Measurements from ENCODE around the gene VWA8.
"Not testable (repeated sequence)": the region's sequence is repeated elsewhere in the genome, so short reads cannot be mapped to it uniquely, and the experiment has no call there.

VWA8 gene

GRCh38 chr13:41639237-41639904 lies 321.5 kb downstream of the VWA8 start:
- DNase-seq, result no peak

DNA sequence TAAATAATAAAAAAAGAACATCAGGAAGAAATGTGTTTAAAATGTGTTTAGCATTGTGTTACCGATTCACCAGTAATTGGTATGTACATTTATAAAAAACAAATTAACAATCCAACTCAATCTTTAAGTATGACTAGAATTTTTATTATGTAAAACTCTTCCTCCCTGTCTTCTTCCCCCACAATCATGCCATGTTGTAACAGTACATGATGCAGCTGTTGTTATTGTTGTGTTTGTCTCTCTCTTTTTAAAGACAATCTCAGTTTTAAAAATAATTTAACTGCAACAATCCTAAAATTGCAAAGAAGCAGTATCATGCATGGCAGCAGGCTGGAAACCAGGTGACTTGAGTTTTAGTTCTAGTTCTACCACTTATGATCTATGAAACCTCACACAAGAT lies 323.3 kb downstream of the VWA8 start:
- DNase-seq, result no peak

DNA sequence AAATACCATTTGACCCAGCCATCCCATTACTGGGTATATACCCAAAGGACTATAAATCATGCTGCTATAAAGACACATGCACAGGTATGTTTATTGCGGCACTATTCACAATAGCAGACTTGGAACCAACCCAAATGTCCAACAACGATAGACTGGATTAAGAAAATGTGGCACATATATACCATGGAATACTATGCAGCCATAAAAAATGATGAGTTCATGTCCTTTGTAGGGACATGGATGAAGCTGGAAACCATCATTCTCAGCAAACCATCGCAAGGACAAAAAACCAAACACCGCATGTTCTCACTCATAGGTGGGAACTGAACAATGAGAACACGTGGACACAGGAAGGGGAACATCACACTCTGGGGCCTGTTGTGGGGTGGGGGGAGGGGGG lies 323.9 kb downstream of the VWA8 start:
- not testable (repeated sequence) for DNase-seq

- DNase-seq, result not testable (repeated sequence)
Observed at GRCh38 chr13:41636590-41636989, 324.3 kb downstream of the VWA8 start.

DNA sequence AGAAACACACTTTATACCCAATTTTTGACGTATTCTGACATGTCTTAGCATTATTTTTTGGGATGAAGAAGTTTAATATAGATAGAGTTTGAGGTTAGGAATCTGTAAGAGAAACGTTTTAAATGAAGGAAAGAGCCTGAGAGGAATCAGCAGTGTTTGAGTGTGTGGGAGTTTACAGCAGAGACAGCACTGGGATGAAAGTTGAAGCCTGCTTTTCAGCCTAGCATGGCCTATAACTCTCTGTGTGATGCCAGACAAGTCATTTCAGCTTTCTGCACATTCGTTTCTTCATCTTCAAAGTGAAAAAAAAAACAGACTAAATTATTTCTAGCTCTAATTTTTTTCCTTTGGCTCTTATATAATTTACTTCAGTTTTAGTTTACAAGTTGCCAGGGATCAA lies 326.5 kb downstream of the VWA8 start:
- no peak for DNase-seq

GRCh38 chr13:41633776-41634175 lies 327.1 kb downstream of the VWA8 start:
- DNase-seq, result no peak

DNA sequence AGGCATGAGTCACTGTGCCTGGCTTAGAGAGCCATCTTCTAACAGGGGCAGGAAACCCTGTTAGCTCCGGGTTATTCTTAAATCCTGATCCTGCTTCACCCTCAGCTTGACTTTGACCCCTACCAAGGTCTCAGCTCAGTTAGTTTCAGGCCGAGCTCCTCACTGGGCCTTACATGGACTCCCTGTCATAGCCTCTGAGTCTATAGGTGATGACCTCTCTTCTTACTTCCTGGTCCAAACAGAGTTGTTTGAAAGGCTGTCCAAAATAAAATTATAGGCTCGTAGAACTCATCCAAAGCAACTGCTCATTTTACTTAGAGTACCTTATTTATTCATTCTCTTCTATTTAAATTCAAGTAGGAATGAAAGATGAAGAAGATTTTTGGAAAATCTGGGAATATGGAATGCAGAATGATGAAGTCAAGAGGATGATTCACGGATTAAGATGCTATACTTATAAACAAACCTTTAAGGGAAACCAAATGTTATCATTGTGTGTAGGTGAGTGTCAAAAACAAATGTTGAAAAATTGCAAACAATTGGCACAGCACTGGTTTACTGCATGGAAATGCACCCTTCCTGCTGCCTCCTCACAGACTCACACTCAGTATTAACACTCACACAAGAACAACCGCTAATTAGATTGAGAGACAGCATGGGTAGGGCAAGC lies 329.5 kb downstream of the VWA8 start:
- no peak for DNase-seq

GRCh38 chr13:41627425-41627824 lies 333.5 kb downstream of the VWA8 start:
- no peak for DNase-seq

DNA sequence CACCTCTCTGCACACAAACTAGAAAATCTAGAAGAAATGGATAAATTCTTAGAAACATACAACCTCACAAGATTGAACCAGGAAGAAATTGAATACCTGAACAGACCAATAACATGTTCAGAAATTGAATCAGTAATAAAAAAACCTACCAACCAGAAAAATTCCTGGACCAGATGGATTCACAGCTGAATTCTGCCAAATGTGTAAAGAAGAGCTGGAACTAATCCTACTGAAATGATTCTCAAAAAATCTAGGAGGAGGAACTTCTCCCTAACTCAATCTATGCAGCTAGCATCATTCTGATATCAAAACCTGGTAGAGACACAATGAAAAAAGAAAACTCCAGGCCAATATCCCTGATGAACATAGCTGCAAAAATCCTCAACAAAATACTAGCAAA lies 336.9 kb downstream of the VWA8 start:
- DNase-seq, result no peak

DNA sequence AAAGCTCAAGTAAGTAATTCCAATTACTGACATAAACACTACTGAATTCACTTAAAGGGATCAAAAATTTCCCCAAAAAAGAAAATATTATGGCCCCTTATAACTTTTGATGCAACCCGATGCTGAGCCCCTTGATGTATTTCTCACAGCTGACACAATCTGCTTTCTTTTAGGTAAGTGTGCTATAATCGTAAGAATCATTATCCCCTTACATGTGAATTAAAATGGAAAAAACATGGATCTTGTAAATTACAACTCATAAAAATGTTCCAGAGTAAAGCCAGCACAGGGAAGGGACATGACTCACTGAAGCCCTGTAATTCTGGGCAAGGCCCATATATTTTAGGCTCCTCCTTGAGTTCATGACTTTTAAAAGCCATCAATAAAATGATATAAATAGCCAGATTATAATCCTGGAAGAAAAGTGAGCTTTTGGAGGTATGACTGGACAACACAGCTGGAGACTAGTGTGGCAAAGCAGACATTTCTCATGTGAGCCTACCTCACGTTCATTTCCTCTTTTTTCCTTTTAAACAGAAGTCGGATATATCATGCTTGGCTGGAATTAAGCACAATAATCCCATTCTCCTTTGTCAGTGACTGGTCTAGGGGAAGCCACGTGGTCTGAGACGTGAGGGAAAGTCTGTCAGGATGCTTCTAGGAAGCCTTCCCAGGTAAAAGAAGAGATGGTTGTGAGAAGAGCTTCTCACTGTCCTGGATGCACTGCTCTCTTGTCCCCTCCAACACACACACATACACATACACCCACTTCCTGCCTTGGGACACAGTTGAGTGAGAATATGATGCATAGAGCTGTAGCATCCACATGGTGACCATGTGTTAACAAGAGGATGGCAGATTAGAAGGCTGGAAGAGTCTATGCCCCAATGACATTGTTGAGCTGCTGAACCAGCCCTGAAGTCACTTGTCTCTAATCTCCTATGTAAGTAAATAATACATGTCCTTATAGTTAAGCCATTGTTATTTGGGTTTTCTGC lies 338.2 kb downstream of the VWA8 start:
- no peak for DNase-seq

- no peak for DNase-seq
Observed at GRCh38 chr13:41621716-41622431, 339.0 kb downstream of the VWA8 start.

DNA sequence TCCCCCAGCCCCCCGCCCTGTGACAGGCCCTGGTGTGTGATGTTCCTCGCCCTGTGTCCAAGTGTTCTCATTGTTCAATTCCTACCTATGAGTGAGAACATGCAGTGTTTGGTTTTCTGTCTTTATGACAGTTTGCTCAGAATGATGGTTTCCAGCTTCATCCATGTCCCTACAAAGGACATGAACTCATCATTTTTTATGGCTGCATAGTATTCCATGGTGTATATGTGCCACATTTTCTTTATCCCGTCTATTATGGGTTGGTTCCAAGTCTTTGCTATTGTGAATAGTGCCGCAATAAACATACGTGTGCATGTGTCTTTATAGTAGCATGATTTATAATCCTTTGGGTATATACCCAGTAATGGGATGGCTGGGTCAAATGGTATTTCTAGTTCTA lies 343.3 kb downstream of the VWA8 start:
- DNase-seq, result not testable (repeated sequence)

GRCh38 chr13:41616151-41616550 lies 344.8 kb downstream of the VWA8 start:
- DNase-seq, result no peak

GRCh38 chr13:41615528-41615855 lies 345.4 kb downstream of the VWA8 start:
- no peak for DNase-seq

DNA sequence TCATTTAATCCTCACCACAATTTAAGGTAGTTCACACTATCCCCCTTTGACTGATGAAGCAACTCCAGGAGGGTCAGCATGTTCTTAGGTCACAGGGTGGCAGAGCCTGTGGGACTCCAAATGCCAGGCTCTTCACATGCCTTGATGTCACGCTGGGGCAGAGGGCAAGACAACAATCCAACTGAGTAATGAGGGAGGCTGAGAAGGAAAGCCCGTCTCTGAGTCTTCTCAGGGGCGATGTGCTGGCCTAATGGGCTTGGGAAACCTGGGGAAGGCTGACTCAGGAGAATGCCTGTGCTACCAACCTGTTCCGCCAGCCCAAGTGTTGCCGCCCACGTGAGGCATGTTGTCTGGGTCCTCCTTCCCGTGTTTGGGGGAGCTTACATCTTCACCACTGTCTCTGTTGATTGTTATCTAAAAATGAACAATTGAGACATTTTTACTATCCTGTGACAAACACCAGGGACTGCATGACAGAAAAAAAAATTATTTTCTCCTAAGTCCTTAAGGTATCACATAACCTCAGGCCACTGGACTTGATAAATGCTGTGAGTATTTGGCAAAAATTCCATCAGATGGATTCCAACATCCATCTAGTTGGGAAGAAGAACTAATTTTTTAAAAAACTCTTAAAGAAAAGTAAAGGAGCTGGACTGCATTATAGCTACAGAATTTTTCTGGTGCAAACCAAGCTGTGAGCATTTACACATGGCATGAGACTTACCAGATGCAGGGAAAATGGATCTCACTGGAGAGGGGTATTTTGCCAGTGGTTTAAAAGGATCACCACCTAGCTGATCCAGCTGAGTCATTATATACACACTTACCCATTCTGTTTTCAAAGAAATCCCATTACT lies 346.0 kb downstream of the VWA8 start:
- no peak for DNase-seq

- no peak for DNase-seq
Observed at GRCh38 chr13:41613984-41614661, 346.8 kb downstream of the VWA8 start.

GRCh38 chr13:41613471-41613870 lies 347.4 kb downstream of the VWA8 start:
- DNase-seq, result no peak

GRCh38 chr13:41611385-41611784 lies 349.5 kb downstream of the VWA8 start:
- DNase-seq, result no peak

DNA sequence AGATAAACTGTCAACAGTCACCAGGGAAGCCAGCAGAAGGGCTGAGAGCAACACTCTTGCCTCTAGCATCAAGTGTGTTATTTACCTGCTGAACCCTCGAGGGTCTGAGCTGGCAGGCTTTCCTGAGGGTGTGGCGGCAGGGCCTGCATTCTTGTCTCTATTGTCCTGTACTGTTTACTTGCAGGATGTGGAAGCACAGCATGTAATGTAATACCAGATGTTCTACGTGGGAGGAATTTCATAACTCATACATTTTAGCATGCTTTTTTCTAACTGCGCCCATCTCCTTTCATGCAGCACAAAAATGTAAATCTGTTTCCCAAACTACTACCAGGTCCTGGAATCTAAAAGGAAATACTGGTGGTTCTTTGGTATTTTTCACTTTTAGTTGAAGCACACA lies 350.5 kb downstream of the VWA8 start:
- no peak for DNase-seq

- DNase-seq, result no peak
Observed at GRCh38 chr13:41609828-41610227, 351.1 kb downstream of the VWA8 start.

DNA sequence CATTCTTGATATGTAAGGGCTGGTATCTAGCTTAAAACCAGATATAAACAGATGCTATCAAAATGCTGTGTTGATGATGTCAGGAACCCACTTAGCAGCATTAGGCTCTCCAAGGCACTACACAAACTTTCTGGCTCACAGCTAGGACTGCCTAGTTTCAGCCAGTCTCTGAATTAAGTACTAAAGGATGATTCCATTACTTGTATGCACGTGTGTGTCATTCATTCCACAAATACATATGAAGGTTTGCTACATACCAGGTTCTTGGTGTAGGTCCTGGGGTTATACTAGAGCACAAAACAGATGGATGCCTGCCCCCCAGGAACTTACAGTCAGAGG lies 352.1 kb downstream of the VWA8 start:
- no peak for DNase-seq
